HG03432 (cell line): Measurements from ENCODE around the gene GUSB.
"Not testable (repeated sequence)": the region's sequence is repeated elsewhere in the genome, so short reads cannot be mapped to it uniquely, and the experiment has no call there.

ENCODE experiments used
- ATAC-seq: cut with Tn5 transposase; IDR thresholded peaks from one replicate; pipeline ENCODE4 v1.9.1; 2021; ENCODE audit warnings: mild to moderate bottlenecking, moderate library complexity; ENCODE audit not compliant: unreplicated experiment

Gene GUSB

DNA sequence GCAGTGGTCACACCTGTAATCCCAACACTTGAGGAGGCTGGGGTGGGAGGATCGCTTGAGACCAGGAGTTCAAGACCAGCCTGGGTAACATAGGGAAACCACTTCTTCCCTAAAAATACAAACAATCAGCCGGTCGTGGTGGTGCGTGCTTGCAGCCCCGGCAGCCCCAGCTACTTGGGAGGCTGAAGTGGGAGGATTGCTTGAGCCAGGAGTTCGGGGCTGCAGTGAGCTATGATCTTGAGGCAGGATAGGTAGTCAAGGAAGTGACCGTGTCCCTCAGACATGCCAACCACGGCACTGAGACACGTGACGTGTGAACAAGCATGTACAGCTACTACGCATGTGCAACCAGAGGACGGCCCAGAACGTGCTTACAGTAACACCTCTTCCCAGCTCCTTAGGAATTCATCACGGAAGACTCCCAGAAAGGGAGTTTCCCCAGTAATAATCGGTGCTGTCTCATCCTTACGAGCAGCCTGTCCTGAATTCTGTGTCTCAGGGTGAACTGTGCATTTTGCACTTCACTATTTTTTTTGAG lies 5.3 kb downstream of the GUSB start:
- ATAC-seq, result no peak

DNA sequence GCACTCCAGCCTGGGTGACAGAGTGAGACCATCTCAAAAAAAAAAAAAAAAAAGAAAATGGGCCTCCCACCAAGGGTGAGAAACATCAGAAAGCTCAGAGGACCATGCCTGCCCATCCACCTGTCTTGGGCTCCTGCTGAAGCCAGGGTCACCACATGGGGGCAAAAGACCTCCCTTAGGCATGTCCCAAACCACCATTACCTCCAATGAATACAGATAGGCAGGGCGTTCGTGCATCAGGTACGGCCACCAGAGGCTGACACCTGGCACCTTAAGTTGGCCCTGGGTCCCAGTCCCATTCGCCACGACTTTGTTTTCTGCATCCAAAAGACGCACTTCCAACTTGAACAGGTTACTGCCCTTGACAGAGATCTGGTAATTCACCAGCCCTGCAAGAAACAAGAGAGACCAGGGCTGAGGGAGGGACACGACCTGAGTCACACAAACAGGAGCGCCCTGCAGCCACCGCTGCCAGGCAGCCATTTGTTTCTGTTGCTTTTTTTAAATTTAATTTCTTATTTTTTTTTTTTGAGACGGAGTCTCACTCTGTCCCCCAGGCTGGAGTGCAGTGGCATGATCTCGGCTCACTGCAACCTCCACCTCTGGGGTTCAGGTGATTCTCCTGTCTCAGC lies 6.1 kb downstream of the GUSB start:
- ATAC-seq, result no peak

DNA sequence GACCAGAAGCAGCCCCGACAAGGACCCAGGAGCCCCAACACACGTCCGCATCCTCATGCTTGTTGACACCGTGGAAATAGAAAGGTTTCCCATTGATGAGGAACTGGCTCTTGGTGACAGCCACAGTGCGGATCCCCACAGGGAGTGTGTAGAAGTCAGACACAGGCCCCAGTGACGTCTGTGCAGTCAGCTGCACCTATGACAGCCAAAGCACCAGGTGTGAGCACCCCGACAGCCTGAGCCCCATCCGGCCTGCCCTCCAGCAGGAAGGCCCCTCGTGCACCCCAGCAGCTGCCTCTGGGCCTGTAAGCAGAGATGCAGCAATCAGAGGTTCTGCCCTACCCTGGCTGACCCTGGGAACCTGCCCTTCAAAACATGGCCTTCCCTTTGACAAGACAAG lies 7.1 kb downstream of the GUSB start:
- ATAC-seq, result no peak

DNA sequence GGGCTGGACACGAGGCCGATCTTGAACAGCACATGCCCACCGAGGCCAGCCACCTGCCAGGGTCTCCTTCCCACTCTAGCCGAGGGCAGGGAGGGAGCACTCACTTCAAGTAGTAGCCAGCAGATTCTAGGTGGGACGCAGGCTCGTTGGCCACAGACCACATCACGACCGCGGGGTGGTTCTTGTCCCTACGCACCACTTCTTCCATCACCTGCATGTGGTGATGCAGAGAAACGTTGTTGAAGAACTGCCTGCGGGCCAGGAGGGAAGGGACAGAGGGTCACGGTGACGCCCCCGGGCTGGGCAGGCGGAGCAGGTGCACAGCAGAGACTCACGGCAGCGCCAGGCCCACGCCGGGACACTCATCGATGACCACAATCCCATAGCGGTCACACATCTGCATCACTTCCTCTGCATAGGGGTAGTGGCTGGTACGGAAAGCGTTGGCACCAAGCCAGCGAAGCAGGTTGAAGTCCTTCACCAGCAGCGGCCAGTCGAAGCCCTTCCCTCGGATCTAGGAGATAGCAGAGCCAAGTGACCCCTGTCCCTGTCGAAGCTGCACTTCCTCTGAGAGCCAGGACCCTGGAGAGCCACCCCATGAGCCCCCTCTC lies 7.7 kb downstream of the GUSB start:
- no peak for ATAC-seq

DNA sequence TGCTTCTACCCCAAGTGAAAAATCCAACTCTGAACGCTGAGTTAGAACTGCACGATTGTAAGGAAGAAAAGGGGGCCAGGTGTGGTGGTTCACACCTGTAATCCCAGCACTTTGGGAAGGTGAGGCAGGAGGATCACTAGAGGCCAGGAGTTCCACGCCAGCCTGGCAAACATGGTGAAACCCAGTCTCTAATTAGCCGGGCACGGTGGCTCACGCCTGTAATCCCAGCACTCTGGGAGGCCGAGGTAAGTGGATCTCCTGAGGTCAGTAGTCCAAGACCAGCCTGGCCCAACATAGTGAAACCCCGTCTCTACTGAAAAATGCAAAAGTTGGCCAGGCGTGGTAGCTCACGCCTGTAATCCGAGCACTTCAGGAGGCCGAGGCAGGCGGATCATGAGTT lies 9.0 kb downstream of the GUSB start:
- no peak for ATAC-seq

DNA sequence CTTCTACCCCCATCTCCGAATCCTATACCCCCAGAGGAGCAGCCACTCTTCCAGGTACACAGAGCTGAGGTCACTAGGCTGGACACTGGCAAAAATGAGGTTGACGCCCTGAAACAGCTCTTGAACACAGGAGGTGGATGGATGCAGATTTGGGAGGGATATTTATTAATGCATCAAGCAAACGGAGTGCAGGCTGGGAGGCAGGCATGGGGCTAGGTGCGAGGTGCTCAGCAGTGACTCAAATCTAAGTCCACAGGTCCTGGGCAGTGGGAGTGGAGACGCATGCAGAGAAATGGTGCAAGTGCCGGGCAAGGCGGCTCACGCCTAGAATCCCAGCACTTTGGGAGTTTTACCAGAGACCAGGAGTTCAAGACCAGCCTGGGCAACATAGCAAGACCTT lies 11.0 kb downstream of the GUSB start:
- no peak for ATAC-seq

DNA sequence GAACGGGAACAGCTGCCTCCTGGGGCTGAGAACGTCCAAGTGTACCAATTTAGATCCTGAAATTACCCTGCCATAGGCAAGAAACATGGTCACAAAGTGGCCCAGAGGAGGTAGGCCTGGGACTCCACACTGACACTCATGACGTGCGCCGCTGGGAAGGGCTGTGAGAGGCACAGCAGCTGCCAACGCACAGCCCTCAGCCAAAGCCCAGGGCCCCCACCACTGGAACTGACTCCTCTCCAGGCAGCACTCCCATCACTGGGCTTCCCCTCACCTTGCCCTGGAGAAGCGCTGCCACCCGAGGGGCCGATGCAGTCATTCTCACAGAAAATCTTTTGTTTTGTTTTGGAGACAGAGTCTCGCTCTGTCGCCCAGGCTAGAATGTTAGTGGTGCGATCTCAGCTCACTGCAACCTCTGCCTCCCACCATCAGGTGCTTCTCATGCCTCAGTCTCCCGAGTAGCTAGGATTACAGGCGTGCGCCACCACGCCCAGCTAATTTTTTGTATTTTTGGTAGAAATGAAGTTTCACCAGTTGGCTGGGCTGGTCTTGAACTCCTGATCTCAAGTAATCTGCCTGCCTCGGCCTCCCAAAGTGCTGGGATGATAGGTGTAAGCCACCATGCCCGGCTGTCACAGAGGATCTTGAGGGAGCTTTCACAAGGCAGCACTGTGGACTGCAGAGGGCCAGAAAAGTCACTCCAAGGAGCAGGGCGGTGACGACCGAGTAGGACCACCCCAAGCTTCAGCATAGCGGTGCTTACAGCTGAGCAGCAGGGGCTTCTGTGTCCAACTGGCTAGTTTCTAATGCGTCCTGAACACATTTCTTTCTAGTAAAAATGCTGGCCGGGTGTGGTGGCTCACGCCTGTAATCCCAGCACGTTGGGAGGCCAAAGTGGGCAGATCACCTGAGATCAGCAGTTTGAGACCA lies 13.5 kb downstream of the GUSB start:
- ATAC-seq, result no peak

DNA sequence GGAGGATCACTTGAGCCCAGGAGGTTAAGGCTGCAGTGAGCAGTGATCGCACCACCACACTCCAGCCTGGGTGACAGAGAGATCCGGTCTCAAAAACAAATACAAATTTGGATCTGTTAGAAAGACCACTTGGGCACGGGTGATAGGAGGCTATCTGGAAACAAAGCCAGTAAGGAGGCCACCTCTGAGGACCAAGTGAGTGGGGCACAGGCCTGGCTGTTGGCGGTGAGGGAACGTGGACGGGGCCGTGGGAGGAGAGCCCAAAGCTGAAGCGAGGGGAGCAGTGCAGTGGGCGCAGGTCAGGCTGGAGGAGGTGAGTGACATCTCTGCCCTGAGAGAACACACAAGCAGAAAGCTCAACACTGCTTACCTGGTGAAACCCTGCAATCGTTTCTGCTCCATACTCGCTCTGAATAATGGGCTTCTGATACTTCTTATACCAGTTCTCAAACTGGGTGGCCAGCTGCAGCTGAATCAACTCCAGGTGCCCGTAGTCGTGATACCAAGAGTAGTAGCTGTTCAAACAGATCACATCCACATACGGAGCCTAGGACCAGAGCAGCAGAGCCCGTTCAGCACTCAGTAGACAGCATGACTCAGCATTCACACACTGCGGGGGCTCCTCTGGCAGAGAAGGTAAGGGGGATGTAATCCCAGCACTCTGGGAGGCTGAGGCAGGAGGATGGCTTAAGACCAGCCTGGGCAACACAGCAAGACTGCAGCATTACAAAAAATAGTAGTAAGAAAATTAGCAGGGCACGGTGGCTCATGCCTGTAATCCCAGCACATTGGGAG lies 14.5 kb downstream of the GUSB start:
- no peak for ATAC-seq

DNA sequence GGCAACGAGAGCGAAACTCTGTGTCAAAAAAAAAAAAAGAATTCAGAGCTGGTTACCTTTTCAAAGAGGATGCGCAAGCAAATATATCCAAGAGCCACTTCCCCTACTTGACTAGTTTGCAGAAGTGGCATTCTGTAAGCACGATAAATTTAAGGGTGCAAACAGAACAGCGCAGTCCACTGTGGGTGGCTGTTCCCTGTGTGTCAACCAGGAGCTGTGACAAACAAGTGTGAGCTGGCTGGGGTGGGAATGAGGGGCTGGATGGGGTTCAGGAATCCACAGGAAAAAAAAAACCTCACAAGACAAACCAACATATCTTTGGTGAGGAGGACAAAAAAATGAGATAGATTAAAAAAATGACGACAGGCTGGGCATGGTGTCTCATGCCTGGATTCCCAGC lies 15.9 kb downstream of the GUSB start:
- ATAC-seq, result no peak

DNA sequence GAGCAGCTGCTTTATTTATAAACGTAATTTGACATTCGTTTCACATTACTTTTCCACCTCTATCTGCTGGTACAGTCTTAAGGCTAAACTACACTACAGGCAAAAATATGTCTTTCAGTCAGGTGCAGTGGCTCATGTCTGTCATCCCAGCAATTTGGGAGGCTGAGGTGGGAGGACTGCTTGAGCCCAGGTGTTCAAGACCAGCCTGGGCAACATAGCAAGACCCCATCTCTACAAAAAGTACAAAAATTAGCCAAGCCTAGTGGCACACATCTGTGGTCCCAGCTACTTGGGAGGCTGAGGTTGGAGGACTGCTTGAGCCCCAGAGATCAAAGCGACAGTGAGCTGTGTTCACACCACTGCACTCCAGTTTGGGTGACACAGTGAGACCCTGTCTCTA lies 17.3 kb downstream of the GUSB start:
- ATAC-seq, result not testable (repeated sequence)

DNA sequence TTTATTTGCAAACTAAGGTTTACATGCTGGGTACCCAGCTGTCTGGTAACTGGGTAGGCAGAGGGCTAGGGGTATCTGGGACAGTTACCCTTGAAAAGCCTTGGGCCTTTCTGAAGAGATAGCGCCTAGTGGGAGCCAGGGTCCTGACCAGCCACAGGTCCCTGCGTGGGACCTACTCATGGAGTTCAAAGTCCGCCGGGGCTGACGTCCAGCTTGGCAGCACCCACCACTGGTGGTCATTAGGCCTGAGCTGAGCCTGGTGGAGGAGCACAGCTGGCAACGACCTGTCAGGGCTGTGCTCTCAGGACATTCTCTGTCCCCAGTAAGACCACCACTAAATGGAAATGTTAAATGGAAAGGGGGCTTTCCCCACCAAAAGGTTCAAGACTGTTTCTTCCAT lies 20.0 kb downstream of the GUSB start:
- no peak for ATAC-seq

DNA sequence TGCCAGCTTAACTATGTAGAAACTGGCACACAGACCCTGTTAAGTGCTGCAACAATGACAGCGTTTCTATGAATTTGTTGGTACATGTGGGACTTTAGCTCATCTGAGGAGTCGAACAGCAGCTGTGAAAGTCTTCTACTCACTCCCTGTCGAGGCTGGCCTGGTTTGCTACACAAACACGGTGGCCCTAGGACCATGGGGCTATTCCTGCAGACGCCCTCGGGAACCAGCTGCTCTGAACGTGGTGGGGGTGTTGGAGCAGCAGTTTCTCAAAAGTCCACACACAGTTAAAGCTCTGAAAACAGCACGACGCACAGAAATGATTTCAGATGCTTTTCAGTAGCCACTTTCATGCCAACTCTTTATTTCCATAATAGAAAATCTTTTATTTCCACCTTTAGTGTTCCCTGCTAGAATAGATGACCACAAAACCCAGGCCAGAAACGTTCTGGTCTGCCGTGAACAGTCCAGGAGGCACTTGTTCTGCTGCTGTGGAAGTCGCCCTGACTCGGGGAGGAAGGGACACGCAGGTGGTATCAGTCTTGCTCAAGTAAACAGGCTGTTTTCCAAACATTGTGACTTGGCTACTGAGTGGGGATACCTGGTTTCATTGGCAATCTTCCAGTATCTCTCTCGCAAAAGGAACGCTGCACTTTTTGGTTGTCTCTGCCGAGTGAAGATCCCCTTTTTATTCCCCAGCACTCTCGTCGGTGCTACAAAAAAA lies 21.5 kb downstream of the GUSB start:
- ATAC-seq, result no peak

DNA sequence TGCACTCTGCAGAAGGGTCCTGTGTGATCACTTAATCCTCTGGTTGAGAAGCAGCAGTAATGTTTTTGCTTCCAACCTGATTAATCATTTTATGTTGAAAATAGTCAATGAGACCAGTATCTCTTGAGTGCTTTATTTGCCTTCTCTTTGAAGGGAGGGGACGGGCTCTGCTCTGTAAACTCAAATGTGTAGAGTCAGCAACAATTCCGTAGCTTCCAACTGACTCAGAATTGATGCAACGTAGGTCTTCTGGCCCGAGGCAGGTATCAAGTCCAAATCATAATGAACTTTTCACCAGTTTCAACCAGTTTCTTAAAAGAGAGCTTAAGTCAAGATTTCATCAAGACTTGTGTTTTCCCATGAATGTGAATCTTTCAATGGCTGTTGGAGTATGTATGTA lies 26.3 kb downstream of the GUSB start:
- ATAC-seq, result no peak

DNA sequence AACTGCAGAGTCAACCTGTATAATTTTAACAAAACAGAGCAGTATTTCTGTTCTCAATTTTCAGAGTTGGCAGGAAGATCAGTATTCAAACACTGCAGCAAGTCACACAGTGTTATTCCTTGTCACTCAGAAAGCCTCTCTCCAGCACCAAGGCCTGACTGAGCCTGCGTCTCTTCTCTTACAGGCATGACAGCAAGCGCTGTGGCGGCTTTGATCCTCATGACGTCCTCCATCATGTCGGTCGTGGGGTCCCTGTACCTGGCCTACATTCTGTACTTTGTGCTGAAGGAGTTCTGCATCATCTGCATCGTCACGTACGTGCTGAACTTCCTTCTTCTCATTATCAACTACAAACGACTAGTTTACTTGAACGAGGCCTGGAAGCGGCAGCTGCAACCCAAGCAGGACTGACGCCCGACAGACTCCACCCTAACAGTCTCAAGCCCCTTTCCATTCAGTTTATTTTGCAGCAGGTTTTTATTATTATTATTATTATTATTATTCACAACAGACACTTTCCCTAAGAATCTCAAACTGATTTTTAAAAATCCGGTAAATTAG lies 28.0 kb downstream of the GUSB start:
- no peak for ATAC-seq

DNA sequence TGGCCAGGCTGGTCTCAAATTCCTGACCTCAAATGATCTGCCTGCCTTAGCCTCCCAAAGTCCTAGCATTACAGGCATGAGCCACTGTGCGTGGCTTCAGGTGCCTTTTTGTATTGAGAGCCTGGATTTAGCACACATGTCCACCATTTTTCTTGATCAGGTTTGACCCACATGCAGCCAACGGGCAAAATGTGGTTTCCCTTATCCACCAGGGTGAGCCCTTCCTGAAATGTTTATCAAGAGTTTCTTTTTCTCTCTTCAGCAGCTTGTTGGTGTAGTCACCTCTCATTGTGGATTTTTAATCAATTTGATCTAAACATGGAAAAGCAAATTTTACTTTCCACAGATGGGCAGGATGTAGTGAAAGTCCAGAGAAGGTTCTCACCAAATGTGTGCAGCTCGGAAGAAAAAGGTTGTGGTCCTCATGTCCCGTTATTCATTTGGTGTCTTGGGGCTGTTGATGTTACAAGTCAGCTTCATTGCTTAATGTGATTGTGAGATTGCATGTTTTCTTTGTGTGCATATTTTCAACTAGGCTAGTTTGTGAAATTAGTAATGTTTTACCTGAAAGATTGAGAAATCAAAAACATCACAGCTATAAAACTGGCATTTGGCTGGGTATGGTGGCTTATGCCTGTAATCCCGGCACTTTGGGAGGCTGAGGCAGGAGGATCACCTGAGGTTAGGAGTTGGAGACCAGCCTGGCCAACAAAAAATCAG lies 28.9 kb downstream of the GUSB start:
- ATAC-seq, result no peak

DNA sequence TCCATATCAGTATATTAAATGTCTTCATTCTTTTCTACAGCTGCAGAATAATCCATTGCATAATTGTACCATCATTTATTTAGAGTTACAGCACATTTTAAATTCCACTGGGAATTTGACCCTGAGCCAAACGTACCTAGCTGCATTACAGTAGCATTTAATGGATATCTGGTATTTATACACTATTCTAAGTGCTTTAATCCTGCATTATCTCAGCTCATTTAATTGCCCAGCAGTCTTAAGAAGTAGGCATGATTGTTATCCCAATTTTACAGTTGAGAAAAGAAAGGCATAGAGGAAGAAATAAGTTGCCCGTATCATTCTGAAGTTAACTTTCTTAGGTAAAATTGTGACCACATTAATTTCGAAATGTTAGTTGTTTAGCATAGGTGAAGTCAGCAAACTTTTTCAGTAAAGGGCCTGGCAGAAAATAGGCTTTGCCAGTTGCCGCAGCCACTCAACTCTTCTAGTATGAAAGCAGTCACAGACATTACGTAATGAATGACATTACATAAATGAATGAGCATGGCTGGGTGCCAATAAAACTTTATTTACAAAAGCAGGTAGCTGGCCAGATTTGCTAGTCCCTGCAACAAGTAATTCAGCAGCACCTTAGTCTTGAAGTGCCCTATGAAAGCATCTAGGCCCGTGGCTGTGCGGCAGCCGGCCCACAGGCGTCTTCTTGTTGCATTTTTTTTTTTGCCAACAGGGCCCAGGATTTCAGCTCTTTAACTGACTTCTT lies 30.0 kb downstream of the GUSB start:
- ATAC-seq, result no peak

DNA sequence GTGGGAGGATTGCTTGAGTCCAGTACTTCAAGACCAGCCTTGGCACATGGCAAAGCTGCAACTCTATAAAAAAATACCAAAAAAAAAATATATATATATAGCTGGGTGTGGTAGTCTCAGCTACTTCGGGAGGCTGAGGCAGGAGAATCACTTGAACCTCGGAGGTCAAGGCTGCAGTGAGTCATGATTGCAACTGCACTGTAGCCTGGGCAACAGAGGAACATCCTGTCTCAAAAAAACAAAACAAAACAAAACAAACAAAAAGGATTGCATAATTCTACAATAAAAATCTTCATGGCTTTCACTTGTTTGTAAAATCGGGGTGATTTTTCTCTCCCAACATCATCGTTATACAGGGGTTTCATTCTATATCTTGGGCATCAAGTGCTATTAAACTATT lies 35.1 kb downstream of the GUSB start:
- ATAC-seq, result no peak

DNA sequence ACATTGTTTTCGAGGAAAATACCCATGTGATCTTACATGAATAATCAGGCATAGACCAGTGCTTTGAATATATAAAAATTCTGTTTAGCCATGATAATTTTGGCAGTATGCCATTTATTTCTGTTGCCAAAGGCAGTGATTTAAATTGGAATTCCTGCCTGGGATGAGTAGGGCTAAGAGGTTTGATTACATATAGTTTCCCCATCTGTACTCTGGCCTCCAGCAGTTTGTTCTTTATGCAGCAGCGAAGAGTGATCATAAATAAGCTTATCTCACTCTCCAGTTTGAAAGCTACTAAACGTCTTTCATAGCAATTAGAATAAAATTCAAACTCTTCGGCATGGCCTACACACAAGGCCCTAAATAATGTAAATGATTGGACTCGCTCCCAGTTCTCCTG lies 36.2 kb downstream of the GUSB start:
- not testable (repeated sequence) for ATAC-seq
